PC-3 (cell line): ENCODE results near the gene SMYD3. TPM values are rescaled to one million over a fixed set of nuclear protein-coding genes. Genes with fewer than 3 reads are reported as not detected.

ENCODE experiments used
- ATAC-seq: fragments of 200-7000 bp; cut with Tn5 transposase; 2 replicates; pipeline ENCODE4 v1.9.1; 2020; ENCODE audit warnings: mild to moderate bottlenecking, moderate library complexity
- BruUV-seq: library from RNA; stranded (reverse); fragments of 400-500 nt; replicated peaks from 2 replicates; lab custom pipeline; 2021; lab: Mats Ljungman, UMichigan
- CTCF ChIA-PET: fragments of 300-600 bp; sonication (Branson Sonifier 250); formaldehyde crosslinking; loops from one replicate; lab custom pipeline; 2022; ENCODE audit warnings: antibody characterized with exemption; lab: Charles Lee
- POLR2A ChIA-PET: fragments of 300-600 bp; sonication (Branson Sonifier 250); formaldehyde crosslinking; loops from one replicate; lab custom pipeline; 2022; ENCODE audit warnings: antibody characterized with exemption; ENCODE audit not compliant: unreplicated experiment; lab: Charles Lee
- DNase-seq: peaks from one replicate; pipeline ENCODE4 v3.0.0-alpha.2; 2015
- H2AFZ ChIP-seq: fragments of 300-600 bp; sonication (generic); 2 replicates; pipeline ENCODE4 v1.6.0; 2016; ENCODE audit warnings: antibody characterized with exemption, low read length
- H3F3A ChIP-seq: fragments of 300-600 bp; sonication (generic); one replicate; pipeline ENCODE4 v1.6.0; 2017; ENCODE audit warnings: antibody characterized with exemption, low read length, control low read depth, mild to moderate bottlenecking; ENCODE audit not compliant: unreplicated experiment
- H3K27ac ChIP-seq: fragments of 300-600 bp; sonication (generic); 2 replicates; pipeline ENCODE4 v1.5.1; 2016; ENCODE audit warnings: mild to moderate bottlenecking, low read length
- H3K27me3 ChIP-seq: fragments of 300-600 bp; sonication (generic); 2 replicates; pipeline ENCODE4 v1.6.1; 2016; ENCODE audit warnings: low read length, mixed read lengths
- H3K36me3 ChIP-seq: fragments of 300-600 bp; sonication (generic); 2 replicates; pipeline ENCODE4 v1.6.1; 2016; ENCODE audit warnings: low read depth, mixed run types, low read length, mixed read lengths
- H3K4me1 ChIP-seq: fragments of 300-600 bp; sonication (generic); 2 replicates; pipeline ENCODE4 v1.5.1; 2016; ENCODE audit warnings: low read length; ENCODE audit not compliant: insufficient read depth
- H3K4me2 ChIP-seq: fragments of 300-600 bp; sonication (generic); 2 replicates; pipeline ENCODE4 v1.6.0; 2016; ENCODE audit warnings: low read length
- H3K4me3 ChIP-seq: fragments of 300-600 bp; sonication (generic); 2 replicates; pipeline ENCODE4 v1.5.1; 2016; ENCODE audit warnings: mild to moderate bottlenecking, low read length, mixed read lengths
- H3K79me2 ChIP-seq: fragments of 300-600 bp; sonication (generic); 2 replicates; pipeline ENCODE4 v1.6.1; 2017; ENCODE audit warnings: low read length, mixed read lengths
- H3K9ac ChIP-seq: fragments of 300-600 bp; sonication (generic); 2 replicates; pipeline ENCODE4 v1.6.0; 2016; ENCODE audit warnings: mild to moderate bottlenecking, low read length
- H3K9me2 ChIP-seq: fragments of 300-600 bp; sonication (generic); replicated peaks from 2 replicates; pipeline ENCODE4 v1.6.1; 2016; ENCODE audit warnings: mixed run types, low read length, mixed read lengths
- H3K9me3 ChIP-seq: fragments of 300-600 bp; sonication (generic); 2 replicates; pipeline ENCODE4 v1.6.1; 2016; ENCODE audit warnings: low read length, mixed read lengths
- H4K20me1 ChIP-seq: fragments of 300-600 bp; sonication (generic); 2 replicates; pipeline ENCODE4 v1.6.1; 2016; ENCODE audit warnings: low read length, mixed read lengths
- CTCF ChIP-seq: fragments of 300-600 bp; sonication (generic); conservative IDR thresholded peaks from 2 replicates; pipeline ENCODE4 v1.5.1; 2017; ENCODE audit warnings: antibody characterized with exemption, low read depth, mild to moderate bottlenecking, low read length
- EZH2 ChIP-seq: fragments of 300-600 bp; sonication (generic); IDR thresholded peaks from one replicate; pipeline ENCODE4 v1.6.1; 2017; ENCODE audit warnings: antibody characterized with exemption, mild to moderate bottlenecking, low read length; ENCODE audit not compliant: unreplicated experiment
- EZH2phosphoT487 ChIP-seq: fragments of 300-600 bp; sonication (generic); IDR thresholded peaks from 2 replicates; pipeline ENCODE4 v1.6.1; 2018; ENCODE audit warnings: mild to moderate bottlenecking, antibody characterized with exemption, low read length, borderline replicate concordance
- intact Hi-C: fragments of 100-400 bp; cut with micrococcal nuclease; formaldehyde crosslinking; loops from 2 replicates; pipeline ENCODE4 v1.9.0; 2023
- total RNA-seq: library from RNA; depleted of rRNA; stranded (reverse); fragments of >200 nt; gene quantifications from 2 replicates; pipeline ENCODE4 v1.2.3, GENCODE V29; 2014

Gene SMYD3
- total RNA-seq, 1 experiment from 2014 or later: 33.0 TPM

- no peak overlapping the region for H2AFZ ChIP-seq
- H3K27me3 ChIP-seq: no peaks in the 10 kb centered on the region
- H3K4me3 ChIP-seq: no peak overlapping the region
- H3K27ac ChIP-seq: no peak overlapping the region
- H3F3A ChIP-seq: no peaks in the 10 kb centered on the region
- TF ChIP-seq EZH2 (no peak), CTCF (no peak), EZH2phosphoT487 (no peak)
- no peak overlapping the region for H3K4me2 ChIP-seq
- ChIA-PET CTCF (no interaction called here), POLR2A (no interaction called here)
- H3K9ac ChIP-seq: no peak overlapping the region
- intact Hi-C loops: no loop called here
- H3K9me2 ChIP-seq: no peaks in the 10 kb centered on the region
- H3K36me3 ChIP-seq: no peaks in the 10 kb centered on the region
- 0 out of 2 replicates have a peak, but pooled peaks cover 3% of the 10 kb centered on the region for H3K79me2 ChIP-seq
- no peaks in the 10 kb centered on the region for H4K20me1 ChIP-seq
- H3K4me1 ChIP-seq: no peaks in the 10 kb centered on the region
- ATAC-seq: no peak; the same call in 1 of the 2 replicates
- no peaks in the 10 kb centered on the region for H3K9me3 ChIP-seq
- BruUV-seq: no TSS peak
- DNase-seq: no peak
These were observed 108.8 kb downstream of the SMYD3 start for GRCh38 chr1:246398126-246398813.

GRCh38 chr1:246397046-246397445 is 110.0 kb downstream of the SMYD3 start:
- no peak overlapping the region for H3K4me3 ChIP-seq
- H3F3A ChIP-seq: no peaks in the 10 kb centered on the region
- no peaks in the 10 kb centered on the region for H3K4me1 ChIP-seq
- intact Hi-C loops: no loop called here
- no peaks in the 10 kb centered on the region for H3K9me3 ChIP-seq
- no peaks in the 10 kb centered on the region for H3K9me2 ChIP-seq
- H4K20me1 ChIP-seq: no peaks in the 10 kb centered on the region
- DNase-seq (no peak), ATAC-seq (no peak)
- ChIA-PET POLR2A (no interaction called here), CTCF (no interaction called here)
- no peak overlapping the region for H3K27ac ChIP-seq
- TF ChIP-seq CTCF: no peak
- TF ChIP-seq EZH2: no peak
- no peak for TF ChIP-seq EZH2phosphoT487
- H2AFZ ChIP-seq: no peak overlapping the region
- H3K36me3 ChIP-seq: no peaks in the 10 kb centered on the region
- no peak overlapping the region for H3K4me2 ChIP-seq
- 0 out of 2 replicates have a peak, but pooled peaks cover 3% of the 10 kb centered on the region for H3K79me2 ChIP-seq
- no peak overlapping the region for H3K9ac ChIP-seq
- no peaks in the 10 kb centered on the region for H3K27me3 ChIP-seq
- no TSS peak for BruUV-seq

GRCh38 chr1:246396322-246396721 is 110.8 kb downstream of the SMYD3 start:
- Histone ChIP-seq H3K4me3 (no peak overlapping the region), H3K36me3 (no peaks in the 10 kb centered on the region), H2AFZ (no peak overlapping the region), H3K4me2 (no peak overlapping the region), H3K9ac (no peak overlapping the region), H3K4me1 (no peaks in the 10 kb centered on the region), H3K9me3 (no peaks in the 10 kb centered on the region), H3K27me3 (no peaks in the 10 kb centered on the region), H3K79me2 (0 out of 2 replicates have a peak, but pooled peaks cover 3% of the 10 kb centered on the region), H4K20me1 (no peaks in the 10 kb centered on the region), H3F3A (no peaks in the 10 kb centered on the region), H3K27ac (no peak overlapping the region), H3K9me2 (no peaks in the 10 kb centered on the region)
- TF ChIP-seq EZH2 (no peak), CTCF (no peak), EZH2phosphoT487 (no peak)
- ATAC-seq (no peak), DNase-seq (no peak)
- intact Hi-C loops: no loop called here
- no TSS peak for BruUV-seq
- CTCF ChIA-PET: no interaction called here
- POLR2A ChIA-PET: no interaction called here
